CD4-positive, alpha-beta memory T cell (primary cell): ENCODE measurements around the gene PLXNA4. TPM values are rescaled to one million over a fixed set of nuclear protein-coding genes. Genes with fewer than 3 reads are reported as not detected.

Experiments used
- CTCF ChIA-PET: fragments of 350-600 bp; sonication (Branson Sonifier 250); formaldehyde crosslinking; loops from one replicate; lab custom pipeline; 2021; ENCODE audit warnings: inconsistent platforms; ENCODE audit not compliant: partially characterized antibody; lab: Charles Lee
- POLR2A ChIA-PET: fragments of 350-600 bp; sonication (Branson Sonifier 250); formaldehyde crosslinking; loops from one replicate; lab custom pipeline; 2021; ENCODE audit not compliant: partially characterized antibody; lab: Charles Lee
- DNase-seq, 5 donors: peaks; one replicate each; pipeline versions ENCODE4 v3.0.0 to v3.0.0-alpha.2; 2020 to 2022; ENCODE audit warnings: mixed read lengths in 1 of 5
- H3K27ac ChIP-seq: one replicate; pipeline ENCODE4 v1.7.0; 2013; ENCODE audit warnings: low read depth, low read length
- H3K27me3 ChIP-seq: 2 replicates; pipeline ENCODE4 v1.7.0; 2013; ENCODE audit warnings: mild to moderate bottlenecking, low read length, moderate library complexity; ENCODE audit not compliant: insufficient read depth
- H3K36me3 ChIP-seq: 2 replicates; pipeline ENCODE4 v1.7.0; 2013; ENCODE audit warnings: mild to moderate bottlenecking, low read length, moderate library complexity; ENCODE audit not compliant: insufficient read depth
- H3K4me1 ChIP-seq: 2 replicates; pipeline ENCODE4 v1.7.0; 2013; ENCODE audit warnings: mild to moderate bottlenecking, low read length, moderate library complexity; ENCODE audit not compliant: insufficient read depth
- H3K4me3 ChIP-seq, 2 donors: one replicate each; pipeline ENCODE4 v1.7.0; 2013; ENCODE audit warnings: low read length in 2 of 2, mild to moderate bottlenecking in 1 of 2
- H3K9me3 ChIP-seq, 2 donors: one replicate each; pipeline ENCODE4 v1.7.0; 2013; ENCODE audit warnings: low read length in 2 of 2, control low read depth in 1 of 2; ENCODE audit not compliant: control insufficient read depth in 1 of 2
- H3K27ac Mint-ChIP-seq, 7 donors: one replicate each; pipeline ENCODE4 v1.8.0; 2020 to 2021; ENCODE audit warnings: mixed read lengths in 7 of 7, mild to moderate bottlenecking in 6 of 7, inconsistent platforms in 3 of 7, moderate library complexity in 3 of 7
- H3K27me3 Mint-ChIP-seq, 2 donors: one replicate each; pipeline ENCODE4 v1.8.0; 2020 to 2021; ENCODE audit warnings: mixed read lengths in 2 of 2
- H3K36me3 Mint-ChIP-seq, 2 donors: one replicate each; pipeline ENCODE4 v1.8.0; 2020 to 2021; ENCODE audit warnings: mixed read lengths in 2 of 2, inconsistent platforms in 1 of 2, mild to moderate bottlenecking in 1 of 2
- H3K4me1 Mint-ChIP-seq, 4 donors: one replicate each; pipeline ENCODE4 v1.8.0; 2020 to 2021; ENCODE audit warnings: mixed read lengths in 4 of 4, mild to moderate bottlenecking in 1 of 4
- H3K4me3 Mint-ChIP-seq, 8 donors: one replicate each; pipeline ENCODE4 v1.8.0; 2020 to 2021; ENCODE audit warnings: mixed read lengths in 8 of 8, mild to moderate bottlenecking in 7 of 8, moderate library complexity in 6 of 8, inconsistent platforms in 3 of 8
- H3K9me3 Mint-ChIP-seq, 8 donors: one replicate each; pipeline ENCODE4 v1.8.0; 2020 to 2021; ENCODE audit warnings: mixed read lengths in 8 of 8, mild to moderate bottlenecking in 5 of 8, inconsistent platforms in 3 of 8, moderate library complexity in 1 of 8
- intact Hi-C: fragments of 100-400 bp; cut with micrococcal nuclease; formaldehyde crosslinking; loops from one replicate; pipeline ENCODE4 v1.15.1; 2023
- polyA plus RNA-seq, 2 donors: library from polyadenylated mRNA; unstranded; fragments of 300-500 nt; fragmentation: Illumina TruSeq; gene quantifications; one replicate each; pipeline ENCODE4 v1.2.3, GENCODE V29; 2021
- total RNA-seq, 2 experiments: library from RNA; stranded (reverse); gene quantifications; one replicate each; pipeline ENCODE4 v1.2.3, GENCODE V29; 2021

Gene PLXNA4
- total and polyA plus RNA-seq, 4 experiments from 2014 or later = 0.06 to 0.94 (median 0.58) TPM

DNA sequence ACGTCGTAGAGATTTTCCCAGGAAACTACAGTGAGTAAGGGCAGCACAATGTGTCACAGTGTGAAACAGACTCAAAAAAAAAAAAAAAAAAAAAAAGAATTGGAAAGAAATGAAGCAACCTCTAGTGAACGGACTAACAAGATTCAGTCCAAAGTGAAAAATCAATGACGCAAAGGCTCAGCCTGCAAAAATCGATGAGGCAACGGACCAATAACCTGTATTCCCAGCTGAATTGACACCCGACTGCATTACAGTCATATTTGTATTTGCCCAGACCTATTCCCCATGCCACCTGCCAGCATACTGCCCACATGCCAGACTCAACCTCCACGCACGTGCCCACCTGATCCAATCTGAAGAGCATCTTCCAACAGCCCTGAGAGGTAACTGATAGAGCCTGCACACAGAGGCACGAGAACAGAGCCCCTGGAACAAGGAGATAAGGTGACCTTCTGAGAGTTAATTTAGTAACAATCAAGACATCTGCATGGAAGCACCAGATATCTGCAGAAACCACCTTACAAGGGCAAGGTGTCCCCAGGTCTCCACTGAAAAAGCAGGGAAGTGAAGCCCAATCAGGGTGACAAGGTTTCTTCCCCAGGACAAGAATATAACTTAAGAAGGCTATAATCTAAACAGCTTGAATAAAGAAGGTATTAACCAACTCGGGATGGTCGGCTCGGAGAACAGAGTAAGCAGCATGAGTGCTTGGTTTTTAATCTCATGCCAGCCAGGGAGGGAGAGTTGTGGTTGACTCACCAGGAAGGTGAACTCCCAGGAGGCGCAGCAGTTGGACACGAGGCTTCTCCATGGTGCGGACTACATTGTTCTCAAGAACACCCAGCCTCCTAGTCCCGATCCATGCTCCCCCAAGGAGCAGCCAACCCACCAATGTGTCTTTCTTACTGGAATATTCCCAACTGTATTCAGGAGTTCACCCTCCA is 48.5 kb downstream of the PLXNA4 start:
- ChIA-PET POLR2A (no interaction called here), CTCF (no interaction called here)
- Mint-ChIP-seq H3K4me3 (no peak overlapping the region), H3K4me1 (peaks cover 0 to 7% (median 3%) of the 10 kb centered on the region in 4 donors), H3K36me3 (no peaks in the 10 kb centered on the region), H3K27ac (no peak overlapping the region), H3K27me3 (peaks cover 0 to 2% of the 10 kb centered on the region in 2 donors), H3K9me3 (no peaks in the 10 kb centered on the region)
- H3K27ac ChIP-seq = no peak overlapping the region
- H3K4me3 ChIP-seq = no peak overlapping the region
- H3K9me3 ChIP-seq = no peaks in the 10 kb centered on the region
- no peaks in the 10 kb centered on the region for H3K36me3 ChIP-seq
- intact Hi-C loops = no loop called here
- no peak for DNase-seq
- no peaks in the 10 kb centered on the region for H3K27me3 ChIP-seq
- no peaks in the 10 kb centered on the region for H3K4me1 ChIP-seq

DNA sequence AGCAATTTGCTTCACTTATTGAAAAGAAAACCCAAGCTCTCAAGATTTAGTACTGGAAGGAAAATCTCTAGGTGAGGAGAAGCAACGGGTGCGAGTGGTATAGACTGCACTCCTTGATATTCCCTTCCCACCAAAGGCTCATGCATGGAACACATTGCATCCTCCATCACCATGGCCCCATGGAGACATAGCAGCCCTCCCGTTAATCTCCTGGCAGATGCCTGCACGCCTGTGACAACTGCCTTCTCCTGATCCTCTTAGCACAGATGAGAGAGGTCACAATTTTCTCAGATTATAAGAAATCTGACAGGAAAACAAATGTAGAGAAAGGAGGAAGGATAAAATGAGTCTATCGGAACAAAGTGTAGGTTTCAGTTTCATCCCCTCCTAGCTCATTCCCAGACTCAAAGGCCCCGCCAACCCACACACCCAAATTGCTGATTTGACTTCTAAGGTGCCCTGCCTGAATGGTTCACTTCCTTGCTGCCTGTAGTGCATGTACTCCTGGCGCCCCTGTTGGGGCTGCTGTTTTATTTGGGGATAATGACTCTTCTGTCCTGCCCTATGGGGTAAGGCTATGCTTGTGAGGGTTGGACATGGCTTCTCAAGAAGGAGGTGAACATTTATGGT is 50.0 kb downstream of the PLXNA4 start:
- POLR2A ChIA-PET = no interaction called here
- no peak overlapping the region for H3K27ac ChIP-seq
- H3K4me3 Mint-ChIP-seq = peak overlapping the region in 1 of 8 donors; percentile 30
- peaks cover 0 to 2% of the 10 kb centered on the region in 2 donors for H3K27me3 Mint-ChIP-seq
- intact Hi-C loops = no loop called here
- no peak overlapping the region for H3K4me3 ChIP-seq
- no peaks in the 10 kb centered on the region for H3K9me3 ChIP-seq
- H3K4me1 ChIP-seq = no peaks in the 10 kb centered on the region
- no peaks in the 10 kb centered on the region for H3K36me3 Mint-ChIP-seq
- H3K27me3 ChIP-seq = no peaks in the 10 kb centered on the region
- peaks cover 0 to 7% (median 3%) of the 10 kb centered on the region in 4 donors for H3K4me1 Mint-ChIP-seq
- no peak for DNase-seq
- H3K27ac Mint-ChIP-seq = peak overlapping the region in 1 of 7 donors; percentile 7
- H3K9me3 Mint-ChIP-seq = no peaks in the 10 kb centered on the region
- CTCF ChIA-PET = no interaction called here
- H3K36me3 ChIP-seq = no peaks in the 10 kb centered on the region

DNA sequence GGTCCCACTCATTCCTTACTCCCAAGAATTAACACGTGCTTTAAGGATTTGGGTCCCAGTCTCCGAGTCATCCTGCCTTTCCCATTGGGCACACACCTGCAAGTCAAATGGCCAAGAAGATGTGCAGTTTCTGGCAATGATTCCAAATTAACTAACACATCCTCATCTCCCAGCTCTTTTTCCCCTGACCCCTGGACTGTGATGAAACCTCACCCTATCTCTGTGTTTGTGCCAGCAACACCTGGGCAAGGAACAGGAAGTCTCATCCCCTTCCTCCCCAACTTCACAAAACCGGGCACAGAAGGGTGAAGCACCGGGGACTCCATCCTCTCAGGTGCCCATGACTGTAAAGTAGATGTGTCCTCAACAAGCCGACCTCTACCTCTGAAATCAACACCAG is 54.8 kb downstream of the PLXNA4 start:
- intact Hi-C loops = no loop called here

DNA sequence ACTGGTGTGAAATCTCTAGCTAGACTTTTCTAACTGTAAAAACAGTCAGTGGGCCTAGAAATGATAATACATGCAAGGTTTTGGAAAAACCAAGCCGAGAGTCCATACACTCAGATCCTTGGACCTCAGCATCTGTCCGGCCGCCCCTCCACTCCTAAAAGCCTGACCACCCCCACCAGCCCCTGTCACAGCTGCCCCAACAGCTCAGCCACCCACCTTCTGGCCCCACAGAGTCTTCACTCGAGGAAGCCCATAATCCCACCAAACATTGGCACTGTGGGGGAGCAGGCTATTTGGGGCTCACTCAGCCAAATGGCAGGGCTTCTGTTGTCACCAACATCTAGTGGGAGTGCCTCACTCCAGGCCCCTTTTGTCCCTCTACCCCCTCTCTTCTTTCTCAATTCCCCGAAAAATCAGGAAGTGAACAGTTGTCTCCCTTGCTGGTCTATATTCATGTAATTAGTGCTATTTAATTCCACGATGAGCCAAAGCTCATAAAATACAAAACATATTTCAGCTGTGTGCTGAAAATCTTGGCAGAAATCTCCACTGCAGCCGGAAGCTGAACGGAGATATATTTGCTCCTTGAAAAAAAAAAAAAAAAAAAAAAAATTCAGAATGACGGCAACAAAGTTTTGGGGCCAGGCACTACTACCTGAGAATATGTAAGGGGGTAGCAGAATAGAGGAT is 55.5 kb downstream of the PLXNA4 start:
- Mint-ChIP-seq H3K36me3 (no peaks in the 10 kb centered on the region), H3K4me1 (peaks cover 0 to 2% (median 0%) of the 10 kb centered on the region in 4 donors), H3K4me3 (no peak overlapping the region), H3K27ac (no peak overlapping the region), H3K9me3 (peaks cover 0 to 2% (median 0%) of the 10 kb centered on the region in 8 donors), H3K27me3 (no peaks in the 10 kb centered on the region)
- no peaks in the 10 kb centered on the region for H3K27me3 ChIP-seq
- H3K4me1 ChIP-seq = no peaks in the 10 kb centered on the region
- no peak for DNase-seq
- H3K9me3 ChIP-seq = no peaks in the 10 kb centered on the region
- H3K36me3 ChIP-seq = no peaks in the 10 kb centered on the region
- POLR2A ChIA-PET = no interaction called here
- CTCF ChIA-PET = no interaction called here
- H3K27ac ChIP-seq = no peak overlapping the region
- no peak overlapping the region for H3K4me3 ChIP-seq
- intact Hi-C loops = no loop called here

More for the DNA sequence above, 54.8 kb downstream of the PLXNA4 start:
- Mint-ChIP-seq H3K27me3 (no peaks in the 10 kb centered on the region), H3K27ac (no peak overlapping the region), H3K4me3 (no peak overlapping the region), H3K36me3 (no peaks in the 10 kb centered on the region), H3K9me3 (peaks cover 0 to 2% (median 0%) of the 10 kb centered on the region in 8 donors), H3K4me1 (peaks cover 0 to 7% (median 2%) of the 10 kb centered on the region in 4 donors)
- H3K4me1 ChIP-seq = no peaks in the 10 kb centered on the region
- no peak overlapping the region for H3K27ac ChIP-seq
- H3K27me3 ChIP-seq = no peaks in the 10 kb centered on the region
- POLR2A ChIA-PET = no interaction called here
- H3K36me3 ChIP-seq = no peaks in the 10 kb centered on the region
- CTCF ChIA-PET = no interaction called here
- DNase-seq = no peak
- H3K4me3 ChIP-seq = no peak overlapping the region
- no peaks in the 10 kb centered on the region for H3K9me3 ChIP-seq

DNA sequence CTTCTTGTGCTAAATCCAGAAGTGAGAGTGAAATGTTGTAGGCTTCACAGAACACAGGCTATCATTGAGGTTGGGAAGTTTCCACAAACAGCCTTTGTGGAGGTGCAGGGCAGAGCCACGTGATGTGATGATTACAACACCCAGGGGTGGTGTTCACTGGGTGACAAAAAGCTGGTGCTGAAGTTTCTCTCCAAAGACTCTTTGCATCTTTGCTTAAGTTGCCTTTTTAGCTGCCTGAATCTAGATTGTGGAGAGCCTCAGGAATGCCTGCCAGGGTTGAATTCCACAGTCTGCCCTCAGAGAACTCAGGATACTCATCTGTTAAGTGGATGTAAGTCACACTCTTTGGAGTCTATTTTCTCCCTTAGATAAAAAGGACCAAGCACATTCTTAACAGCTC is 56.3 kb downstream of the PLXNA4 start:
- intact Hi-C loops = no loop called here
- Mint-ChIP-seq H3K4me1 (peaks cover 0 to 2% (median 0%) of the 10 kb centered on the region in 4 donors), H3K27me3 (no peaks in the 10 kb centered on the region), H3K27ac (no peak overlapping the region), H3K36me3 (no peaks in the 10 kb centered on the region), H3K4me3 (no peak overlapping the region), H3K9me3 (peaks cover 0 to 2% (median 0%) of the 10 kb centered on the region in 8 donors)
- no peaks in the 10 kb centered on the region for H3K9me3 ChIP-seq
- ChIA-PET POLR2A (no interaction called here), CTCF (no interaction called here)
- H3K27me3 ChIP-seq = no peaks in the 10 kb centered on the region
- H3K27ac ChIP-seq = no peak overlapping the region
- H3K36me3 ChIP-seq = no peaks in the 10 kb centered on the region
- H3K4me1 ChIP-seq = no peaks in the 10 kb centered on the region
- no peak overlapping the region for H3K4me3 ChIP-seq
- no peak for DNase-seq

DNA sequence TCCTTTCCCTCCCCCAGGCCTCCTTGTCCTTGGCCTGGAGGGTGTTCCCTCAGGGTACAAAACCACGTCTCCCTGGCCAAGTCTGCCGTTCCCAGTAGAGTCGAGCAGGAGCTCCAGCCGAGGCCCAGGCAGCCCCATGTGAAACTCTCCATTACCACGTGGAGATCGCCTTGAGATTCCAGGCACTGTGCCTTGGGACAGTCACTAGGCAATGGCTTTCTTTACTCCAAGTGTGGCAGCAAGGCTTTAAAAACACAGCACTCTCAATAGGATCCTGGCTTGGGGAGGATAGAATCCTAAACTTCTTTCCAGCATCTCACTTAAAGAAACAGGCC is 57.5 kb downstream of the PLXNA4 start:
- H3K27ac ChIP-seq = no peak overlapping the region
- no peak overlapping the region for H3K27ac Mint-ChIP-seq
- H3K4me3 Mint-ChIP-seq = no peak overlapping the region
- ChIA-PET CTCF (no interaction called here), POLR2A (no interaction called here)
- H3K27me3 ChIP-seq = no peaks in the 10 kb centered on the region
- no peaks in the 10 kb centered on the region for H3K9me3 ChIP-seq
- no peaks in the 10 kb centered on the region for H3K36me3 Mint-ChIP-seq
- no peaks in the 10 kb centered on the region for H3K36me3 ChIP-seq
- no peak for DNase-seq
- no peak overlapping the region for H3K4me3 ChIP-seq
- H3K4me1 ChIP-seq = no peaks in the 10 kb centered on the region
- no peaks in the 10 kb centered on the region for H3K27me3 Mint-ChIP-seq
- intact Hi-C loops = no loop called here
- H3K4me1 Mint-ChIP-seq = peaks cover 0 to 2% (median 0%) of the 10 kb centered on the region in 4 donors
- H3K9me3 Mint-ChIP-seq = peaks cover 0 to 2% (median 0%) of the 10 kb centered on the region in 8 donors
